HG03095 (cell line): ENCODE data around the gene PARP4.
"Not testable (repeated sequence)": the region's sequence is repeated elsewhere in the genome, so short reads cannot be mapped to it uniquely, and the experiment has no call there.

Experiments
- ATAC-seq: cut with Tn5 transposase; IDR thresholded peaks from one replicate; pipeline ENCODE4 v1.9.1; 2021; ENCODE audit warnings: moderate library complexity; ENCODE audit not compliant: unreplicated experiment

Gene PARP4

GRCh38 chr13:24454056-24454455 is 58.5 kb downstream of the PARP4 start:
- no peak for ATAC-seq

- ATAC-seq = no peak
These were observed 60.5 kb downstream of the PARP4 start for GRCh38 chr13:24452044-24452443.

GRCh38 chr13:24450530-24450929 is 62.0 kb downstream of the PARP4 start:
- ATAC-seq = no peak

- not testable (repeated sequence) for ATAC-seq
These were observed 67.7 kb downstream of the PARP4 start for GRCh38 chr13:24444851-24445250.

GRCh38 chr13:24443366-24443765 is 69.2 kb downstream of the PARP4 start:
- ATAC-seq = no peak

GRCh38 chr13:24426045-24426444 is 86.5 kb downstream of the PARP4 start:
- not testable (repeated sequence) for ATAC-seq

GRCh38 chr13:24419668-24420067 is 92.9 kb downstream of the PARP4 start:
- not testable (repeated sequence) for ATAC-seq

GRCh38 chr13:24407844-24408243 is 104.7 kb downstream of the PARP4 start:
- no peak for ATAC-seq

- ATAC-seq = no peak
These were observed 106.1 kb downstream of the PARP4 start for GRCh38 chr13:24406524-24406923.

- ATAC-seq = no peak
These were observed 115.8 kb downstream of the PARP4 start for GRCh38 chr13:24396821-24397220.

- no peak for ATAC-seq
These were observed 119.6 kb downstream of the PARP4 start for GRCh38 chr13:24392972-24393371.

- not testable (repeated sequence) for ATAC-seq
These were observed 120.6 kb downstream of the PARP4 start for GRCh38 chr13:24391771-24392683.

GRCh38 chr13:24390795-24391194 is 121.8 kb downstream of the PARP4 start:
- ATAC-seq = not testable (repeated sequence)

- ATAC-seq = no peak
These were observed 123.1 kb downstream of the PARP4 start for GRCh38 chr13:24389506-24389905.

GRCh38 chr13:24388743-24389142 is 123.8 kb downstream of the PARP4 start:
- ATAC-seq = not testable (repeated sequence)

- no peak for ATAC-seq
These were observed 125.5 kb downstream of the PARP4 start for GRCh38 chr13:24386816-24387708.

GRCh38 chr13:24385902-24386301 is 126.7 kb downstream of the PARP4 start:
- no peak for ATAC-seq

- not testable (repeated sequence) for ATAC-seq
These were observed 127.6 kb downstream of the PARP4 start for GRCh38 chr13:24384946-24385345.

GRCh38 chr13:24384091-24384490 is 128.5 kb downstream of the PARP4 start:
- ATAC-seq = not testable (repeated sequence)

GRCh38 chr13:24381541-24382265 is 130.9 kb downstream of the PARP4 start:
- no peak for ATAC-seq

GRCh38 chr13:24380881-24381280 is 131.7 kb downstream of the PARP4 start:
- not testable (repeated sequence) for ATAC-seq
